SK-N-SH treated with all-trans-retinoic acid at 6 μM for 48 hours (cell line): ENCODE measurements around the gene NEUROG1.

Experiments
- ATAC-seq: fragments of 200-7000 bp; cut with Tn5 transposase; 3 replicates; pipeline ENCODE4 v1.9.1; 2020; ENCODE audit warnings: mild to moderate bottlenecking, moderate library complexity
- ARNTL ChIP-seq: fragments of 450-650 bp; formaldehyde crosslinking; IDR thresholded peaks from 2 replicates; pipeline ENCODE4 v1.5.0; 2020; ENCODE audit warnings: low read depth, mild to moderate bottlenecking, moderate library complexity, borderline replicate concordance
- BACH2 ChIP-seq: fragments of 250-450 bp; sonication (Bioruptor Pico); IDR thresholded peaks from 2 replicates; pipeline ENCODE4 v1.9.0; 2021; ENCODE audit warnings: mild to moderate bottlenecking, borderline replicate concordance
- ESRRG ChIP-seq: fragments of 250-450 bp; sonication (Bioruptor Pico); IDR thresholded peaks from 2 replicates; pipeline ENCODE4 v1.6.1; 2021; ENCODE audit warnings: mild to moderate bottlenecking
- GLIS3 ChIP-seq: fragments of 250-450 bp; sonication (Bioruptor Pico); IDR thresholded peaks from 2 replicates; pipeline ENCODE4 v1.5.0; 2020; ENCODE audit warnings: mild to moderate bottlenecking, moderate library complexity
- ISL1 ChIP-seq: fragments of 250-450 bp; sonication (Bioruptor Pico); IDR thresholded peaks from 2 replicates; pipeline ENCODE4 v2.1.2; 2022; ENCODE audit warnings: mild to moderate bottlenecking, moderate library complexity
- OSR1 ChIP-seq: fragments of 250-450 bp; sonication (Bioruptor Pico); IDR thresholded peaks from 2 replicates; pipeline ENCODE4 v1.8.0; 2022; ENCODE audit warnings: moderate library complexity, mild to moderate bottlenecking, inconsistent platforms
- PATZ1 ChIP-seq: fragments of 250-450 bp; sonication (Bioruptor Pico); IDR thresholded peaks from 2 replicates; pipeline ENCODE4 v1.8.0; 2020; ENCODE audit warnings: mild to moderate bottlenecking, moderate library complexity, borderline replicate concordance
- POU6F1 ChIP-seq: fragments of 250-450 bp; sonication (Bioruptor Pico); IDR thresholded peaks from 2 replicates; pipeline ENCODE4 v1.8.0; 2021; ENCODE audit warnings: low read depth, mild to moderate bottlenecking, moderate library complexity, borderline replicate concordance
- PPARA ChIP-seq: fragments of 250-450 bp; sonication (Bioruptor Pico); IDR thresholded peaks from 2 replicates; pipeline ENCODE4 v1.5.0; 2020; ENCODE audit warnings: mild to moderate bottlenecking, borderline replicate concordance
- RARB ChIP-seq: fragments of 250-450 bp; sonication (Bioruptor Pico); IDR thresholded peaks from 2 replicates; pipeline ENCODE4 v1.8.0; 2021; ENCODE audit warnings: mild to moderate bottlenecking, moderate library complexity
- TCF4 ChIP-seq: fragments of 250-450 bp; sonication (Bioruptor Pico); IDR thresholded peaks from 2 replicates; pipeline ENCODE4 v1.8.0; 2021; ENCODE audit warnings: mild to moderate bottlenecking, moderate library complexity, borderline replicate concordance
- ZFP3 ChIP-seq: fragments of 250-450 bp; sonication (Bioruptor Pico); IDR thresholded peaks from 2 replicates; pipeline ENCODE4 v1.5.0; 2020; ENCODE audit warnings: mild to moderate bottlenecking, moderate library complexity
- ZFP30 ChIP-seq: fragments of 450-650 bp; formaldehyde crosslinking; IDR thresholded peaks from 2 replicates; pipeline ENCODE4 v1.5.0; 2022; ENCODE audit warnings: mild to moderate bottlenecking, moderate library complexity
- TF ChIP-seq, protein P1 (sequence below): fragments of 250-450 bp; sonication (Bioruptor Pico); IDR thresholded peaks from 2 replicates; pipeline ENCODE4 v1.5.0; 2020; ENCODE audit warnings: mild to moderate bottlenecking, moderate library complexity
- TF ChIP-seq, protein P2 (sequence below): fragments of 250-450 bp; sonication (Bioruptor Pico); IDR thresholded peaks from 2 replicates; pipeline ENCODE4 v1.5.1; 2020; ENCODE audit warnings: low read depth, mild to moderate bottlenecking, moderate library complexity

NEUROG1 gene

DNA sequence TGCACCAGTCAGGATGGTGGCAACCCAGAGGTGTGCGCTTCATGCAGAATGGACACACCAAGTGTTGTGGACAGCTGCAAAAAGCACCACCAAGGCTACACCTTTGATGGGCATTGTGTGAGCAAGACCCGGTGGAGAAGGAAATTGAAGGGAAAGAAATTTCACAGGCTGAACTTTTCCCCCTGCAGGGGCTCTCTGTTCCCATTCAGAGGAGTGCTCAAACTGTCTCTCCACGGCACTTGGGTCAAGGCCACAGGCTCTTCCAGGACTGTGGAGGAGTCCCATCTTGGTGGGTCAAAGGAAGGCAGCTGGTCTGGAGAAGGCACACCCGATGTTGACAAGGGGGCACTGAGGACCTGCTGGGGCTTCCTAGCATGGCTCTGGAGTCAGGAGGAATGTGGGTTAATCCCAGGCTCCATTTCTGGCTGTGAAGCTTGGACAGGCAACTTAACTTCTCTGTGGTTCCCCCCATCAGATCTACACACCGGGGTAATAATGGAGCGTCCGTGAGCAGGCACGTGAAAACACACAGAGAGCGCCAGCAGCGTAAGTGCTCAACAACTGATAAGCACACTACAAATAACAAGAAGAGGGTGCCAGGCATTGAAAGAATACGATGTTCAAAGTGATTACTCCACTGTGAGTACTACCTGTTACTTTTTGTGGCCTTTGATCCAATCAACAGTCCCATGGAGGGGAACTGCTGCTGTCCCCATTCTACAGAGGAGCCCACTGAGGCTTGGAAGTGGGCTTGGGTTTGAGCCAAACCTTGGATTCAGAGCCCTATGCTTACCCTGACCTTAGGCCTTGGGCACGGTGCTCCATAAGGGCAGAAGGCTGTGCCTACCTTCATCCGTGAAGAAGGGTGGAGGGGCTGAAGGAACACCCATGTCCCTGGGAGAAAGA is 49.4 kb downstream of the NEUROG1 start:
- TF ChIP-seq PPARA (CRISPR knock-in tag) = no peak
- TF ChIP-seq BACH2 (CRISPR knock-in tag) = no peak
- no peak for TF ChIP-seq ZFP30 (CRISPR knock-in tag)
- no peak for TF ChIP-seq RARB (CRISPR knock-in tag)
- no peak for TF ChIP-seq ZFP3
- no peak for TF ChIP-seq TCF4 (CRISPR knock-in tag)
- no peak for TF ChIP-seq GLIS3
- TF ChIP-seq OSR1 = no peak
- no peak for ATAC-seq

GRCh38 chr5:135484674-135485086 is 51.1 kb downstream of the NEUROG1 start:
- no peak for TF ChIP-seq ISL1
- TF ChIP-seq, protein P1, sequence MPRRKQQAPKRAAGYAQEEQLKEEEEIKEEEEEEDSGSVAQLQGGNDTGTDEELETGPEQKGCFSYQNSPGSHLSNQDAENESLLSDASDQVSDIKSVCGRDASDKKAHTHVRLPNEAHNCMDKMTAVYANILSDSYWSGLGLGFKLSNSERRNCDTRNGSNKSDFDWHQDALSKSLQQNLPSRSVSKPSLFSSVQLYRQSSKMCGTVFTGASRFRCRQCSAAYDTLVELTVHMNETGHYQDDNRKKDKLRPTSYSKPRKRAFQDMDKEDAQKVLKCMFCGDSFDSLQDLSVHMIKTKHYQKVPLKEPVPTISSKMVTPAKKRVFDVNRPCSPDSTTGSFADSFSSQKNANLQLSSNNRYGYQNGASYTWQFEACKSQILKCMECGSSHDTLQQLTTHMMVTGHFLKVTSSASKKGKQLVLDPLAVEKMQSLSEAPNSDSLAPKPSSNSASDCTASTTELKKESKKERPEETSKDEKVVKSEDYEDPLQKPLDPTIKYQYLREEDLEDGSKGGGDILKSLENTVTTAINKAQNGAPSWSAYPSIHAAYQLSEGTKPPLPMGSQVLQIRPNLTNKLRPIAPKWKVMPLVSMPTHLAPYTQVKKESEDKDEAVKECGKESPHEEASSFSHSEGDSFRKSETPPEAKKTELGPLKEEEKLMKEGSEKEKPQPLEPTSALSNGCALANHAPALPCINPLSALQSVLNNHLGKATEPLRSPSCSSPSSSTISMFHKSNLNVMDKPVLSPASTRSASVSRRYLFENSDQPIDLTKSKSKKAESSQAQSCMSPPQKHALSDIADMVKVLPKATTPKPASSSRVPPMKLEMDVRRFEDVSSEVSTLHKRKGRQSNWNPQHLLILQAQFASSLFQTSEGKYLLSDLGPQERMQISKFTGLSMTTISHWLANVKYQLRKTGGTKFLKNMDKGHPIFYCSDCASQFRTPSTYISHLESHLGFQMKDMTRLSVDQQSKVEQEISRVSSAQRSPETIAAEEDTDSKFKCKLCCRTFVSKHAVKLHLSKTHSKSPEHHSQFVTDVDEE = no peak
- no peak for TF ChIP-seq ARNTL (CRISPR knock-in tag)
- no peak for TF ChIP-seq ESRRG (CRISPR knock-in tag)
- TF ChIP-seq PATZ1 = no peak
- TF ChIP-seq ZFP30 (CRISPR knock-in tag) = no peak
- TF ChIP-seq, protein P2, sequence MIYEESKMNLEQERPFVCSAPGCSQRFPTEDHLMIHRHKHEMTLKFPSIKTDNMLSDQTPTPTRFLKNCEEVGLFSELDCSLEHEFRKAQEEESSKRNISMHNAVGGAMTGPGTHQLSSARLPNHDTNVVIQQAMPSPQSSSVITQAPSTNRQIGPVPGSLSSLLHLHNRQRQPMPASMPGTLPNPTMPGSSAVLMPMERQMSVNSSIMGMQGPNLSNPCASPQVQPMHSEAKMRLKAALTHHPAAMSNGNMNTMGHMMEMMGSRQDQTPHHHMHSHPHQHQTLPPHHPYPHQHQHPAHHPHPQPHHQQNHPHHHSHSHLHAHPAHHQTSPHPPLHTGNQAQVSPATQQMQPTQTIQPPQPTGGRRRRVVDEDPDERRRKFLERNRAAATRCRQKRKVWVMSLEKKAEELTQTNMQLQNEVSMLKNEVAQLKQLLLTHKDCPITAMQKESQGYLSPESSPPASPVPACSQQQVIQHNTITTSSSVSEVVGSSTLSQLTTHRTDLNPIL = no peak
- TF ChIP-seq POU6F1 (CRISPR knock-in tag) = no peak
- TF ChIP-seq OSR1 = no peak
- ATAC-seq = no peak
